Measurements from ENCODE around the gene TEF. TPM values are rescaled to one million over a fixed set of nuclear protein-coding genes. Genes with fewer than 3 reads are reported as not detected.
"Not testable (repeated sequence)": the region's sequence is repeated elsewhere in the genome, so short reads cannot be mapped to it uniquely, and the experiment has no call there.

The TEF gene
- total RNA-seq, 1 experiment from 2014 or later, result 3.9 TPM

DNA sequence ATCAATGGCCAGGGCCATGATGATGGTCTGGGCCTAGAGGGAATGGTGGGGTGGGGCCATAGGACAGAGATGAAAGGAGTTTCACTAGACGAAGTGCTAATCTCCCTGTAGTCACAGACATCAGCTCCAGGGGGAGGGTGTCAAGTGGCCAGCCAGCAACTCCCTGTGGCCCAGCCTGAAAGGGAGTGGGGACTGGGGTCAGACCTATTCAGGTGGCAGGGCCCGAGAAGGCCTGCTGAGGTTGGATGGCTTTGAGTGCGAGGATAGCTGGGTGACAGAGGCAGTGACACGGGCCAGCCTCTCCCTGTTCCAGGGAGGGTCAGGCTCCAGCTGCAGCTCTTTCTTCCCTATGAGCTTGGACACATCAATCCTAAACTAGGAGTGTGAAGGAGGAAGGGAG is 53.8 kb downstream of the TEF start:
- ChIA-PET POLR2A (ENCODE audit: low non-redundant PET) (no interaction called here), CTCF (no interaction called here)
- Histone ChIP-seq H3K27me3 (replicated peaks; ENCODE audit: insufficient read depth, low read depth, low read length, poor library complexity) (no peaks in the 10 kb centered on the region), H3K4me1 (ENCODE audit: insufficient read depth, low read length, poor library complexity, severe bottlenecking) (no peaks in the 10 kb centered on the region), H3K27ac (ENCODE audit: low read depth, low read length, poor library complexity, severe bottlenecking) (no peak overlapping the region), H3K36me3 (ENCODE audit: insufficient read depth, low read length, poor library complexity, severe bottlenecking) (peaks cover 48% of the 10 kb centered on the region), H3K4me3 (ENCODE audit: low read depth, low read length, poor library complexity, severe bottlenecking) (no peak overlapping the region), H3K9me3 (ENCODE audit: low read depth, low read length, poor library complexity, severe bottlenecking) (no peaks in the 10 kb centered on the region)
- intact Hi-C loops (cut with micrococcal nuclease; ENCODE audit: unreplicated experiment), result no loop called here
- no TSS peak for BruUV-seq (replicated peaks)
- TF ChIP-seq EZH2 (IDR thresholded peaks at IDR 0.05; ENCODE audit: borderline replicate concordance, low read depth, low read length, poor library complexity, severe bottlenecking), result no peak
- TF ChIP-seq, protein P1, sequence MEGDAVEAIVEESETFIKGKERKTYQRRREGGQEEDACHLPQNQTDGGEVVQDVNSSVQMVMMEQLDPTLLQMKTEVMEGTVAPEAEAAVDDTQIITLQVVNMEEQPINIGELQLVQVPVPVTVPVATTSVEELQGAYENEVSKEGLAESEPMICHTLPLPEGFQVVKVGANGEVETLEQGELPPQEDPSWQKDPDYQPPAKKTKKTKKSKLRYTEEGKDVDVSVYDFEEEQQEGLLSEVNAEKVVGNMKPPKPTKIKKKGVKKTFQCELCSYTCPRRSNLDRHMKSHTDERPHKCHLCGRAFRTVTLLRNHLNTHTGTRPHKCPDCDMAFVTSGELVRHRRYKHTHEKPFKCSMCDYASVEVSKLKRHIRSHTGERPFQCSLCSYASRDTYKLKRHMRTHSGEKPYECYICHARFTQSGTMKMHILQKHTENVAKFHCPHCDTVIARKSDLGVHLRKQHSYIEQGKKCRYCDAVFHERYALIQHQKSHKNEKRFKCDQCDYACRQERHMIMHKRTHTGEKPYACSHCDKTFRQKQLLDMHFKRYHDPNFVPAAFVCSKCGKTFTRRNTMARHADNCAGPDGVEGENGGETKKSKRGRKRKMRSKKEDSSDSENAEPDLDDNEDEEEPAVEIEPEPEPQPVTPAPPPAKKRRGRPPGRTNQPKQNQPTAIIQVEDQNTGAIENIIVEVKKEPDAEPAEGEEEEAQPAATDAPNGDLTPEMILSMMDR (conservative IDR thresholded peaks at IDR 0.05; ENCODE audit: low read depth, low read length), result no peak
- no peak for DNase-seq (ENCODE audit: low spot score)

DNA sequence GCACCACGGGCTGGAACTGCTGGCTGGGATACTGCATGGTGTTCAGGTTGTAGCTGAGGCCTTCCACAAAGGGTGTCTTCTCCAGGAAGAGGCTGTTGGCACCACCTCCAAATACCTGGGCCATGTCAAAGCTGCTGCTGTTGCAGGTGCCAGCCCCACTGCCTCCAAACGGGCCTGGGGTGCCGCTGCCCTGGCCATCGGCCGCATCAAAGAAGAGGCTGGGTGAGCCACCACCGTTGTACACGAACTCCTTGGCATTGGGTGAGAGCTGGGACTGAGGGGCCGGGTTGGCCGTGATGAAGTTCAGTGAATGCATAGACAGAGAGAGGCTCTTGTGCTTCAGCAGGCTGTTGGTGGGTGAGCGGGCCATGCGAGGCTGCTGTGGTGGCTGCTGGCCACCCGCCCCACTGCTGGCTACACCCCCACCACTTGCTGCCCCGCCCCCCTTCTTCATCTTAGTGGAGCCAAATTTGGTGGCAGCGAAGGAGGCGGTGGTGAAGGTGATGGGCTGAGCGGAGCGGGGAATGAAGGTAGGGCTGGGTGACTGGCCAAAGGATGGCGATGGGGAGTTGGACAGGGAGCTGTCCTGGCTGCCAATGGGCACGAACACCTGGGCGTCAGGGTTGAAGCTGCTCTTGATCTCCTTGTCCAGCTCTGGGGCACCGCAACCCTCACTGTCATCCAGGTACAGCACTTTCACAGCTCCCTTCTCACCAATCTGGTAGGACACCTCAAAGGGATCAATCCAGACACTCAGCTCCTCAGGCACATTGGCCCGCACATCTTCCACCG is 54.8 kb downstream of the TEF start:
- intact Hi-C loops (cut with micrococcal nuclease; ENCODE audit: unreplicated experiment), result no loop called here
- H3K27me3 ChIP-seq (replicated peaks; ENCODE audit: insufficient read depth, low read depth, low read length, poor library complexity), result no peaks in the 10 kb centered on the region
- CTCF ChIA-PET, result interaction anchor here (0.6 kb wide), 1 partner anchor 14 kb away, joined by 3 read pairs; no protein-coding TSS in a partner anchor
- H3K4me1 ChIP-seq (ENCODE audit: insufficient read depth, low read length, poor library complexity, severe bottlenecking), result no peaks in the 10 kb centered on the region
- TF ChIP-seq EZH2 (IDR thresholded peaks at IDR 0.05; ENCODE audit: borderline replicate concordance, low read depth, low read length, poor library complexity, severe bottlenecking), result no peak
- TF ChIP-seq, protein P1 (conservative IDR thresholded peaks at IDR 0.05; ENCODE audit: low read depth, low read length), result no peak
- H3K27ac ChIP-seq (ENCODE audit: low read depth, low read length, poor library complexity, severe bottlenecking), result no peak overlapping the region
- no TSS peak for BruUV-seq (replicated peaks)
- no peaks in the 10 kb centered on the region for H3K9me3 ChIP-seq (ENCODE audit: low read depth, low read length, poor library complexity, severe bottlenecking)
- POLR2A ChIA-PET (ENCODE audit: low non-redundant PET), result no interaction called here
- no peak for DNase-seq (ENCODE audit: low spot score)
- H3K36me3 ChIP-seq (ENCODE audit: insufficient read depth, low read length, poor library complexity, severe bottlenecking), result peaks cover 57% of the 10 kb centered on the region
- H3K4me3 ChIP-seq (ENCODE audit: low read depth, low read length, poor library complexity, severe bottlenecking), result no peak overlapping the region

DNA sequence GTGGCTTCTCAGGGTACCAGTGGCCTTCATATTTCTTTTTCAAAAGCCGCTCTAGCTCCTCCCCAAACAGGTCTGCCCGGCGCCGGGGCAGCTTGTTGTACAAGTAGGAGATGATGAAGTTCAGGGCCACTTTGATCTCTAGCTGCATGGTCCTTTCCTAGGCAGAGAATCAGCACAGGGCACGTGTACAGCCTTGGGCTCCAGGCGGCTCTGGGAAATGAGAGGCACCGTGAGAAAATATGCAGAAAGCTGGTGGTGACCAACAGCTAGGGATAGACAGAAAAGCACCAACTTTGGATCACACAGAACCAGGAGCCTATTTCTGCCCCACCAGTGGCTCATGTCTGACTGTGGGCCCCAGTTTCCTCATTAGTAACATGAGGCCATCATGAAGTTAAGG is 55.5 kb downstream of the TEF start:
- H3K27me3 ChIP-seq (replicated peaks; ENCODE audit: insufficient read depth, low read depth, low read length, poor library complexity), result no peaks in the 10 kb centered on the region
- intact Hi-C loops (cut with micrococcal nuclease; ENCODE audit: unreplicated experiment), result no loop called here
- no peak for DNase-seq (ENCODE audit: low spot score)
- H3K9me3 ChIP-seq (ENCODE audit: low read depth, low read length, poor library complexity, severe bottlenecking), result no peaks in the 10 kb centered on the region
- TF ChIP-seq EZH2 (IDR thresholded peaks at IDR 0.05; ENCODE audit: borderline replicate concordance, low read depth, low read length, poor library complexity, severe bottlenecking), result no peak
- TF ChIP-seq, protein P1 (conservative IDR thresholded peaks at IDR 0.05; ENCODE audit: low read depth, low read length), result no peak
- H3K4me1 ChIP-seq (ENCODE audit: insufficient read depth, low read length, poor library complexity, severe bottlenecking), result no peaks in the 10 kb centered on the region
- H3K36me3 ChIP-seq (ENCODE audit: insufficient read depth, low read length, poor library complexity, severe bottlenecking), result peaks cover 62% of the 10 kb centered on the region
- BruUV-seq (replicated peaks), result no TSS peak
- H3K27ac ChIP-seq (ENCODE audit: low read depth, low read length, poor library complexity, severe bottlenecking), result no peak overlapping the region
- H3K4me3 ChIP-seq (ENCODE audit: low read depth, low read length, poor library complexity, severe bottlenecking), result no peak overlapping the region
- ChIA-PET POLR2A (ENCODE audit: low non-redundant PET) (no interaction called here), CTCF (interaction anchor here (0.6 kb wide), 1 partner anchor 15 kb away, joined by 3 read pairs; no protein-coding TSS in a partner anchor)

DNA sequence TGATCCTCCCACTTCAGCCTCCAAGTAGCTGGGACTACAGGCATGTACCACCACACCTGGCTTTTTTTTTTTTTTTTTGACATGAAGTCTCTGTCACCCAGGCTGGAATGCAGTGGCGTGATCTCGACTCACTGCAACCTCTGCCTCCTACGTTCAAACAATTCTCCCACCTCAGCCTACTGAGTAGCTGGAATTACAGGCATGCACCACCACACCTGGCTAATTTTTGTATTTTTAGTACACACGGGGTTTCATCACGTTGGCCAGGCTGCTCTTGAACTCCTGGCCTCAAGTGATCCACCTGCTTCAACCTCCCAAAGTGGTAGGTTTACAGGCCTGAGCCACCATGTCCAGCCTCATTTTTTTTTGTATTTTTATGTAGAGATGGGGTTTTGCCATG is 58.8 kb downstream of the TEF start:
- intact Hi-C loops (cut with micrococcal nuclease; ENCODE audit: unreplicated experiment); H3K27me3 ChIP-seq (replicated peaks; ENCODE audit: insufficient read depth, low read depth, low read length, poor library complexity); H3K9me3 ChIP-seq (ENCODE audit: low read depth, low read length, poor library complexity, severe bottlenecking); H3K4me1 ChIP-seq (ENCODE audit: insufficient read depth, low read length, poor library complexity, severe bottlenecking); POLR2A ChIA-PET (ENCODE audit: low non-redundant PET); H3K4me3 ChIP-seq (ENCODE audit: low read depth, low read length, poor library complexity, severe bottlenecking); BruUV-seq (replicated peaks); H3K27ac ChIP-seq (ENCODE audit: low read depth, low read length, poor library complexity, severe bottlenecking); CTCF ChIA-PET; DNase-seq (ENCODE audit: low spot score): not testable (repeated sequence)
- H3K36me3 ChIP-seq (ENCODE audit: insufficient read depth, low read length, poor library complexity, severe bottlenecking), result peaks cover 59% of the 10 kb centered on the region
